AG09319 (cell line): ENCODE measurements around the gene KLC4.

Source experiments
- DNase-seq: peaks from one replicate; pipeline ENCODE4 v3.0.0-alpha.2; 2010; ENCODE audit warnings: low read depth; ENCODE audit errors: extremely low read depth
- TF ChIP-seq, protein P1 (sequence below): IDR thresholded peaks from 2 replicates; pipeline ENCODE4 v1.5.1; 2011; ENCODE audit warnings: low read depth, mild to moderate bottlenecking, inconsistent platforms, low read length, moderate library complexity

KLC4 gene

DNA sequence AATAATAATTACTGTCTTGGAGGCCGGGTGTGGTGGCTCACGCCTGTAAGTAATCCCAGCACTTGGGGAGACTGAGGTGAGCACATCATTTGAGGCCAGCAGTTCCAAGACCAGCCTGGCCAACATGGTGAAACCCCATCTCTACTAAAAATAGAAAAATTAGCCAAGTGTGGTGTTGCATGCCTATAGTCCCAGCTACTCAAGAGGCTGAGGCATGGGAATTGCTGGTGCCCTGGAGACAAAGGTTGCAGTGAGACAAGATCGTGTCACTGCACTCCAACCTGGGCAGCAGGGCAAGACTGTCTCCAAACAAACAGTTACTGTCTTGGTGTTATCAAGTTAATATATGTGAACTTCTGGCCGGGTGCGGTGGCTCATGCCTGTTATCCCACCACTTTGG lies 33.1 kb upstream of the KLC4 start:
- DNase-seq: no peak
- TF ChIP-seq, protein P1, sequence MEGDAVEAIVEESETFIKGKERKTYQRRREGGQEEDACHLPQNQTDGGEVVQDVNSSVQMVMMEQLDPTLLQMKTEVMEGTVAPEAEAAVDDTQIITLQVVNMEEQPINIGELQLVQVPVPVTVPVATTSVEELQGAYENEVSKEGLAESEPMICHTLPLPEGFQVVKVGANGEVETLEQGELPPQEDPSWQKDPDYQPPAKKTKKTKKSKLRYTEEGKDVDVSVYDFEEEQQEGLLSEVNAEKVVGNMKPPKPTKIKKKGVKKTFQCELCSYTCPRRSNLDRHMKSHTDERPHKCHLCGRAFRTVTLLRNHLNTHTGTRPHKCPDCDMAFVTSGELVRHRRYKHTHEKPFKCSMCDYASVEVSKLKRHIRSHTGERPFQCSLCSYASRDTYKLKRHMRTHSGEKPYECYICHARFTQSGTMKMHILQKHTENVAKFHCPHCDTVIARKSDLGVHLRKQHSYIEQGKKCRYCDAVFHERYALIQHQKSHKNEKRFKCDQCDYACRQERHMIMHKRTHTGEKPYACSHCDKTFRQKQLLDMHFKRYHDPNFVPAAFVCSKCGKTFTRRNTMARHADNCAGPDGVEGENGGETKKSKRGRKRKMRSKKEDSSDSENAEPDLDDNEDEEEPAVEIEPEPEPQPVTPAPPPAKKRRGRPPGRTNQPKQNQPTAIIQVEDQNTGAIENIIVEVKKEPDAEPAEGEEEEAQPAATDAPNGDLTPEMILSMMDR: no peak

DNA sequence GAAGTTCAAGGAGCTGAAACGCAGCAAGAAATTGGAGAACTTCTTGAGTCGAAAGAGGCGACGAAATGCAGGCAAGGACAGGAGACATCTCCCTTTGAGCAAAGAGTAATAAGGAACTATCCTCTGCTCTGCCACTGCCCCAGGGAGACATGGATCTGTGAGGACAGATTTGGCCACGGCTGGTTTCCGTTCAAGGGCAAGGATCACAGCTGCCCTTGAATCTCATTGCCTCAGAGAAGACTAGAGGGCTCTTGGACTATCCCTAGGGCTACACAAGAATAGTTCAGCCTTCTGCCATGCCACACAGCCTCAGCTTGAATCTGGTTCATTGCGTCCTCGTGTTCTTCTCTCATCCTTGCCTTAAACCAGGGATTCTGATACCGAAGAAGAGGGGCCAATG lies 30.3 kb upstream of the KLC4 start:
- TF ChIP-seq, protein P1: no peak
- DNase-seq: no peak

DNA sequence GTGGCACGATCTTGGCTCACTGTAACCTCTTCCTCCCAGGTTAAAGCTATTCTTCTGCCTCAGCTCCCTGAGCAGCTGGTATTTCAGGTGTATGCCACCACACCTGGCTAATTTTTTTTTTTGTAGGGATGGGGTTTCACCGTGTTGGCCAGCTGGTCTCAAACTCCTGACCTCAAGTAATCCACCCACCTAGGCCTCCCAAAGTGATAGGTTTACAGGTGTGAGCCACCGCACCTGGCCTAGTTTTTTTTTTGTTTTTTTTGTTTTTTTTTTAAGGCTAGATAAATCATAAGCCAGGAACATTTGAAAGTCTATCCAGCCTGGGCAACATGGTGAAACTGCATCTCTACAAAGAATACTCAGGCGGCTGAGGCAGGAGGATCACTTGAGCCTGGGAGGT lies 27.1 kb upstream of the KLC4 start:
- no peak for DNase-seq
- TF ChIP-seq, protein P1: no peak

DNA sequence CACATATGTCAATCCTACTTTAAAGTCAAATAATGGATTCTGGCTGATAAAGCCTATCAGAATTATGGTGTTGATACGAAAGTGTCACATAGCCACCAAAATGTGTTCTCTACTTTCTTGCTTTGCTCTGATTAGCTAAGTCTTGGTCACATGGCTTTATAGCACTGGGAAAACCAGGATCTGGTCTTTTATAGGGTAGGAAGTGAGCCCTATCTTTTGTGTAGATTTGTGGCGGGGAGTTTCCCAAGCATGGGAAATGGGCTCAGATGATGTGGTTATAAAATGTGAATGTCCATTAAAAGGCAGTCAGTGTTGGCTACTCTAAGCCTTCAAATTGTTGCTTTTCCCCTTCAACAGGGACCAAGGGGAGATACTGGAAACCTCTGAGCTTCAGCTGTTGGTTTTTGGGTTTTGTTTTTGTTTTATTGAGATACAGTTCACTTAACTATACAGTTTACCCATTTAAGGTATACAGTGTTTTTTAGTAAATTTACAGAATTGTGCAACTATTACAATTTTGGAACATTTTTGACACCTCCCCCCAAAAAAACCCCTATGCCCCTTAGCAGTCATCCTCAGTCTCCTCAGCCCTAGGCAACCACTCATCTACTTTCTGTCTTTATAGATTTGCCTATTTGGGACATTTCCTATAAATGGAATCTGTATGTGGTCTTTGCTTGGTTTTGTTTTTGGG lies 25.8 kb upstream of the KLC4 start:
- no peak for DNase-seq
- TF ChIP-seq, protein P1: no peak

DNA sequence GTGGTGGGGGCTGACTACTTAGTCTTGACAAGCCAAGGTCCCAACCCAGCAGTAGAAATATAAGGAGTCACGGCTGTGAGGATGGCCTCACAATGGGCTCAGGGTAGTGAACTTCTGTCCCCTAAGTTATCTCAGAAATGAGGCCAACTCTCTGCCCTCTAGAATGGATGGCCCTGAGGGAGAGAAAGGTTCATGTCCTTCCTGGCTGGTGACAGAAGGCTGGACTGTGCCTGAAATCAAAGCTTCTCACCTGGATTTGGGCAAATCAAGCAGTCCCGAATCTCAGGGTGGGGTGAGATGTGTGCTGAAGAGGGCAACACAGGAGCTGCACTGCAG lies 25.3 kb upstream of the KLC4 start:
- DNase-seq: no peak
- TF ChIP-seq, protein P1: no peak

DNA sequence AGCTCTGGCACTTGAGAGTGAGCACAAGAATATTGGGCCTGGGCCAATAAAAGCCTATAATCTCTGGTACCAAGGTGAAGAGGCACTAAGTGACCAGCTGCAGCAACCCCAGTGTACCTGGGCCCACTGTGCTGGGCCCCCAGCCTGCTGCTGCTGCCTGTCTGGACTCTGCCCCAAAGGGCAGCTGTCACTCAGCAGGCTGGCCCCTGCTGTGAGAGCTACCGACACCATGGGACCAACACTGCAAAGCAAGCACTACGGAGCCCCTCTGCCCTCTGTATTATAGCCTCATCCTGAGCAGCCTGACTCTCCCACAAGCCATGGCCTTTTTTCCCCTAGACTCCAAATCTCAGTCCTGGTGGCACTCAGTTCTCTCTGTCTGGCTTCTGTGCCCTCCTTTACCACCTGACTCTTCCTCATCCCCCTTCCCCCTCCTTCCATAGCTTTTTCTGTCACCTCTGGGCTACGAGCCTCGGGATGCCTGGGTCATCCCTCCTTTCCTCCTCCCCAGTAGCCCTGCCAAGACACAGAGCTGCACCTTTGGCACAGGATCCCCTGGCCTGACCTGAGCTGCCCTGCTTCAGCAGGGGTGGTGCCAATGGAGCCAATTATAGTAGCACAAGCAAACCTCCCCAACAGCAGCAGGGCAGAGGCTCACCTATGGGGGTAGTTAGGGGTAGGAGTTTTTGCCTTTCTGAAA lies 23.8 kb upstream of the KLC4 start:
- TF ChIP-seq, protein P1: no peak
- no peak for DNase-seq

DNA sequence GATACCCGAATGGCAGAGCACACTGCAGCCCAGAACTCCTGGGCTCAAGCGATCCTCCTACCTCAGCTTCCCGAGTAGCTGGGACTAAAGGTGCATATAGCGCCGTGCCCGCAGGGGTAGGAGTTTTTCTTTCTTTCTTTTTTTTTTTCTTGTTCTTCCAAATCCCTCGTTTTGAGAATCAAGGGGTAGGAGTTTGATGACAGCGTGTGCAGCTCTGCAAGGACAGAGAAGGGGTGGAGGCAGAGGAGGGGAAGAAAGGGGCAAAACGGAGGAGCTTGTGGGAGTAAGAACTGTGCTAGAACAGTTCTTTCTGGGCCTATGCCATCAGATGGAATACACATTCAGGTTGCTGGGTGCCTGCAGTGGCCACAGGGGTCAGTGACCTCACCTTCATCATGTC lies 22.7 kb upstream of the KLC4 start:
- TF ChIP-seq, protein P1: no peak
- no peak for DNase-seq
